Measurements from ENCODE around the gene PDE11A. TPM values are rescaled to one million over a fixed set of nuclear protein-coding genes. Genes with fewer than 3 reads are reported as not detected.
A peak's percentile ranks its signal among the peaks of the same experiment; 100 is the strongest.

PDE11A gene
- total and polyA plus RNA-seq, 2 experiments from 2014 or later: 0.34 to 0.86 TPM

- TF ChIP-seq EZH2phosphoT487 (IDR thresholded peaks at IDR 0.05; ENCODE audit: insufficient read depth, low read depth) (no peak), EZH2 (IDR thresholded peaks at IDR 0.05; ENCODE audit: insufficient read depth, poor library complexity, severe bottlenecking) (no peak)
- H3K4me1 ChIP-seq (ENCODE audit: insufficient read depth): no peaks in the 10 kb centered on the region
- no peak overlapping the region for H2AFZ ChIP-seq
- DNase-seq: no peak
- no peaks in the 10 kb centered on the region for H3K27me3 ChIP-seq (replicated peaks; ENCODE audit: insufficient read depth)
- no peaks in the 10 kb centered on the region for H3K79me2 ChIP-seq (ENCODE audit: insufficient read depth)
- no peaks in the 10 kb centered on the region for H3K9me2 ChIP-seq (ENCODE audit: insufficient read depth)
- no peak overlapping the region for H3K4me2 ChIP-seq (ENCODE audit: unreplicated experiment)
- no peak overlapping the region for H3K9ac ChIP-seq
- H3K4me3 ChIP-seq: no peak overlapping the region
- in situ Hi-C loops (cut with MboI): no loop called here
- no peaks in the 10 kb centered on the region for H3F3A ChIP-seq (ENCODE audit: insufficient read depth)
- H3K27ac ChIP-seq: no peak overlapping the region
- H3K9me3 ChIP-seq (ENCODE audit: low read depth): no peaks in the 10 kb centered on the region
- no peaks in the 10 kb centered on the region for H3K36me3 ChIP-seq (ENCODE audit: low read depth)
- no peaks in the 10 kb centered on the region for H4K20me1 ChIP-seq (ENCODE audit: insufficient read depth)
These were observed 378.2 kb downstream of the PDE11A start for GRCh38 chr2:177694348-177694747.

DNA sequence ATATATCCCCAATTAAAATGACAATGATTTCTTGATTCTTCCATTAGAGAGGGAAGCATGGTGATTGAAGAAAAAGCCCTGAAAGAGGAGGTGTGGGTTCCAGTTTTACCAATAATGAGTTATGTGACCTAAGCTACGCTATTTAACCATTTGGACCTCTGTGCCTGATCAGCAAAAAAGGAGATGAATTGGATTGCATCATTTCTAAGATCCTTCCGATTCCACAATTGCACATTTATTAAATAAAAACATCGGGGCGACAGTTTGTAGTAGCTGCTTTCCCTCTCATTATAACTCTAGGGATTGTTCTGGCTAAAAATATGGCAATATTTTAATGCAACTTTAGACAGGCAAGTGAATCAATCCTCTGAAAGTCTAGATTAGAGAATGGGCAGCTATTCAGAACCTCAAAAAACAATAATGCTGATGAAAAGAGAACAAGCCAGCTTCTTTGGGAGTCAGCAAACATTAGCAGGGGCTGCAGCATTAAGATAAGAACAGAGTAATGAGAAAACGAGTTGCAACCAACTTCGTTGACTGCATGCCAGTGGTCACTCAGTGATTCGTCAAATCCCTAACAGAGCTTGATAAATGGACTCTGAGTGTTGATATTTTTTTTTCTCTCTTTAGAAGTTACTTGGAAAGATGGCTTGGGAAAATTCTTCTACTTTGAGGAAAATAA lies 378.8 kb downstream of the PDE11A start:
- in situ Hi-C loops (cut with MboI): no loop called here
- WGBS, 2 experiments (ENCODE audit: low coverage in 1 of 2, low lambda C conversion rate in 2 of 2, missing lambda C conversion rate in 2 of 2): 37 to 39% methylated on average over 7 of the region's 7 CpGs
- Histone ChIP-seq H3K4me1 (ENCODE audit: insufficient read depth) (no peaks in the 10 kb centered on the region), H4K20me1 (ENCODE audit: insufficient read depth) (no peaks in the 10 kb centered on the region), H3F3A (ENCODE audit: insufficient read depth) (no peaks in the 10 kb centered on the region), H2AFZ (no peak overlapping the region), H3K4me2 (ENCODE audit: unreplicated experiment) (no peak overlapping the region), H3K36me3 (ENCODE audit: low read depth) (no peaks in the 10 kb centered on the region), H3K27me3 (replicated peaks; ENCODE audit: insufficient read depth) (no peaks in the 10 kb centered on the region), H3K4me3 (no peak overlapping the region), H3K9me2 (ENCODE audit: insufficient read depth) (no peaks in the 10 kb centered on the region), H3K9ac (no peak overlapping the region), H3K79me2 (ENCODE audit: insufficient read depth) (no peaks in the 10 kb centered on the region), H3K9me3 (ENCODE audit: low read depth) (no peaks in the 10 kb centered on the region), H3K27ac (no peak overlapping the region)
- DNase-seq: no peak
- TF ChIP-seq EZH2 (IDR thresholded peaks at IDR 0.05; ENCODE audit: insufficient read depth, poor library complexity, severe bottlenecking) (no peak), EZH2phosphoT487 (IDR thresholded peaks at IDR 0.05; ENCODE audit: insufficient read depth, low read depth) (no peak)

- H3F3A ChIP-seq (ENCODE audit: insufficient read depth): no peaks in the 10 kb centered on the region
- no peak for TF ChIP-seq EZH2phosphoT487 (IDR thresholded peaks at IDR 0.05; ENCODE audit: insufficient read depth, low read depth)
- TF ChIP-seq EZH2 (IDR thresholded peaks at IDR 0.05; ENCODE audit: insufficient read depth, poor library complexity, severe bottlenecking): no peak
- peak; percentile 49 for DNase-seq
- in situ Hi-C loops (cut with MboI): no loop called here
- no peak overlapping the region for H2AFZ ChIP-seq
- no peaks in the 10 kb centered on the region for H3K27me3 ChIP-seq (replicated peaks; ENCODE audit: insufficient read depth)
- WGBS, 2 experiments (ENCODE audit: low coverage in 1 of 2, low lambda C conversion rate in 2 of 2, missing lambda C conversion rate in 2 of 2): 86 to 98% methylated on average over 4 of the region's 4 CpGs
- H3K4me3 ChIP-seq: no peak overlapping the region
- H3K79me2 ChIP-seq (ENCODE audit: insufficient read depth): no peaks in the 10 kb centered on the region
- no peaks in the 10 kb centered on the region for H3K4me1 ChIP-seq (ENCODE audit: insufficient read depth)
- no peaks in the 10 kb centered on the region for H3K36me3 ChIP-seq (ENCODE audit: low read depth)
- no peak overlapping the region for H3K27ac ChIP-seq
- H3K9ac ChIP-seq: no peak overlapping the region
- no peaks in the 10 kb centered on the region for H3K9me2 ChIP-seq (ENCODE audit: insufficient read depth)
- no peak overlapping the region for H3K4me2 ChIP-seq (ENCODE audit: unreplicated experiment)
- H3K9me3 ChIP-seq (ENCODE audit: low read depth): no peaks in the 10 kb centered on the region
- H4K20me1 ChIP-seq (ENCODE audit: insufficient read depth): no peaks in the 10 kb centered on the region
These were observed 379.8 kb downstream of the PDE11A start for GRCh38 chr2:177692783-177693269.

- no peak overlapping the region for H3K4me2 ChIP-seq (ENCODE audit: unreplicated experiment)
- DNase-seq: peak; percentile 30
- in situ Hi-C loops (cut with MboI): no loop called here
- H3K4me1 ChIP-seq (ENCODE audit: insufficient read depth): no peaks in the 10 kb centered on the region
- no peak overlapping the region for H2AFZ ChIP-seq
- 17 to 18% methylated on average over 2 of the region's 2 CpGs for WGBS, 2 experiments (ENCODE audit: low coverage in 1 of 2, low lambda C conversion rate in 2 of 2, missing lambda C conversion rate in 2 of 2)
- H3K4me3 ChIP-seq: no peak overlapping the region
- no peaks in the 10 kb centered on the region for H3K27me3 ChIP-seq (replicated peaks; ENCODE audit: insufficient read depth)
- TF ChIP-seq EZH2phosphoT487 (IDR thresholded peaks at IDR 0.05; ENCODE audit: insufficient read depth, low read depth) (no peak), EZH2 (IDR thresholded peaks at IDR 0.05; ENCODE audit: insufficient read depth, poor library complexity, severe bottlenecking) (no peak)
- H3K27ac ChIP-seq: no peak overlapping the region
- no peaks in the 10 kb centered on the region for H4K20me1 ChIP-seq (ENCODE audit: insufficient read depth)
- no peaks in the 10 kb centered on the region for H3K79me2 ChIP-seq (ENCODE audit: insufficient read depth)
- no peak overlapping the region for H3K9ac ChIP-seq
- no peaks in the 10 kb centered on the region for H3F3A ChIP-seq (ENCODE audit: insufficient read depth)
- H3K9me3 ChIP-seq (ENCODE audit: low read depth): no peaks in the 10 kb centered on the region
- no peaks in the 10 kb centered on the region for H3K36me3 ChIP-seq (ENCODE audit: low read depth)
- no peaks in the 10 kb centered on the region for H3K9me2 ChIP-seq (ENCODE audit: insufficient read depth)
These were observed 380.4 kb downstream of the PDE11A start for GRCh38 chr2:177692042-177692782.

Data from GM23248 (cell line).